Endothelial cell (in vitro differentiated cells): ENCODE data around the gene ADAMTS12. TPM values are rescaled to one million over a fixed set of nuclear protein-coding genes. Genes with fewer than 3 reads are reported as not detected.

ENCODE experiments used
- DNase-seq: peaks from one replicate; pipeline ENCODE4 v3.0.0; 2021; ENCODE audit warnings: low spot score
- H3K27ac Mint-ChIP-seq: one replicate; pipeline ENCODE4 v1.8.0; 2021; ENCODE audit warnings: mixed read lengths, inconsistent platforms; ENCODE audit not compliant: unreplicated experiment
- H3K27me3 Mint-ChIP-seq: one replicate; pipeline ENCODE4 v1.8.0; 2021; ENCODE audit warnings: mild to moderate bottlenecking, moderate library complexity, mixed read lengths, inconsistent platforms; ENCODE audit not compliant: unreplicated experiment
- H3K36me3 Mint-ChIP-seq: one replicate; pipeline ENCODE4 v1.8.0; 2021; ENCODE audit warnings: mild to moderate bottlenecking, low read depth, mixed read lengths, inconsistent platforms; ENCODE audit not compliant: unreplicated experiment
- H3K4me1 Mint-ChIP-seq: one replicate; pipeline ENCODE4 v1.8.0; 2021; ENCODE audit warnings: mild to moderate bottlenecking, mixed read lengths, inconsistent platforms; ENCODE audit not compliant: unreplicated experiment
- H3K4me3 Mint-ChIP-seq: one replicate; pipeline ENCODE4 v1.8.0; 2021; ENCODE audit warnings: mild to moderate bottlenecking, mixed read lengths, inconsistent platforms; ENCODE audit not compliant: unreplicated experiment
- H3K9me3 Mint-ChIP-seq: one replicate; pipeline ENCODE4 v1.8.0; 2021; ENCODE audit warnings: mixed read lengths, inconsistent platforms; ENCODE audit not compliant: unreplicated experiment
- CTCF ChIP-seq: fragments of 200-600 bp; sonication (generic); IDR thresholded peaks from one replicate; pipeline ENCODE4 v1.5.0; 2021; ENCODE audit warnings: antibody characterized with exemption; ENCODE audit not compliant: unreplicated experiment
- total RNA-seq: library from RNA; stranded (reverse); fragmentation: NEBNext Ultra II Directional; extraction: Animal tissue kit (Norgen Biotek cat#: 25700); gene quantifications from one replicate; pipeline ENCODE4 v1.2.1, GENCODE V29; 2021; ENCODE audit not compliant: unreplicated experiment

Gene ADAMTS12
- total RNA-seq, 1 donor from 2014 or later: 9.8 TPM

DNA sequence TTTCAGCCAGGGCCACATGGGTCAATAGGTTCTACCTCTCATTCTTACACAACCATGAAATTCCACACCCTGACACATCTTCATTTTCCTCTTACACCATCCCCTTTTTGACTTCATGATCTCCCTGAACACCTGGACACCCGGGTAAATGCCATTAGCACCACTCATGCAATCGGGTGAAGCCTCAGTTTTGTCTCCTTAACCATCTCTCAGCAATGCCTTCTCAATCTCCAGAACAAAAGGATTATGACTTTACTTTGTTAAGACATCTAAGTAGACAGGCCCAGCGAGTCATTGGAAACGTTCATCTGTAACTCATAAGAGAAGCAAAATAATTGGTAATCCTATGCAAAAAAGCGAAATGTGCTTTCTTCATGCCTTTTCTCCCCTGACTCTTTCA, 49.9 kb downstream of the ADAMTS12 start:
- no peak for DNase-seq
- TF ChIP-seq CTCF: no peak
- peaks cover 7% of the 10 kb centered on the region for H3K27me3 Mint-ChIP-seq
- H3K36me3 Mint-ChIP-seq: peaks cover 3% of the 10 kb centered on the region
- no peaks in the 10 kb centered on the region for H3K9me3 Mint-ChIP-seq
- no peaks in the 10 kb centered on the region for H3K4me1 Mint-ChIP-seq
- H3K27ac Mint-ChIP-seq: no peak overlapping the region
- H3K4me3 Mint-ChIP-seq: no peak overlapping the region

DNA sequence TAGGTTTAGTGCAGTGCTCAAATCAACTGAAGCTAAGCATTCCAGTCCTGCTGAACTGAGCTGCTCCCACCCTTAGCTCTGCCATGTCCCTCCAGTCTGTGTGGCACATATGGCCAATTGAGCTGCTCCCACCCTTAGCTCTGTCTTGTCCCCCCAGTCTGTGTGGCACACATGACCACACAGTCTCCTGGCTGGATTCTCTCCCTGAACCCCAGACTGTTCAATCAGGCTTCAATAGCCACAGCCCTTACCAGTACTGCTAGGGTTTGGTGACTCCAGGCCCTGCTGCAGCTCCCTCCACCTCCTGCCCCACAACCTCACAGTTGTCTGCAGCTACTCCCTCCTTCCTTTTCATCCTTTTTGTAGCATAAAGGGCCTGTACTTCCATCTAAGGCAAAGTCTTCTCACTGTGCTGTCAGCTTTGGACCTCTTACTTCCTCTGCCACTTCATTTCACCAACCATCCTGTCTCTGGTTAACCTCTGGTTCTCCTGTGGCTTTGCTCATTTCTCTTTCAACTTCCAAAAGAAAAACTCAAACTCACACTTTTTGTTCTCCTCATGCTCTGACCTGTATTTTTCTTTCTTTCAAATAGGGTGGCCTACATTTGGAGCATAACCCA, 50.8 kb downstream of the ADAMTS12 start:
- DNase-seq: no peak
- no peak for TF ChIP-seq CTCF
- Mint-ChIP-seq H3K9me3 (no peaks in the 10 kb centered on the region), H3K27me3 (peaks cover 7% of the 10 kb centered on the region), H3K36me3 (peaks cover 3% of the 10 kb centered on the region), H3K4me3 (no peak overlapping the region), H3K4me1 (no peaks in the 10 kb centered on the region), H3K27ac (no peak overlapping the region)

- TF ChIP-seq CTCF: no peak
- Mint-ChIP-seq H3K4me3 (no peak overlapping the region), H3K27me3 (peaks cover 7% of the 10 kb centered on the region), H3K36me3 (no peaks in the 10 kb centered on the region), H3K27ac (no peak overlapping the region), H3K4me1 (no peaks in the 10 kb centered on the region), H3K9me3 (no peaks in the 10 kb centered on the region)
- DNase-seq: no peak
Observed at GRCh38 chr5:33837301-33837700, 54.5 kb downstream of the ADAMTS12 start.

DNA sequence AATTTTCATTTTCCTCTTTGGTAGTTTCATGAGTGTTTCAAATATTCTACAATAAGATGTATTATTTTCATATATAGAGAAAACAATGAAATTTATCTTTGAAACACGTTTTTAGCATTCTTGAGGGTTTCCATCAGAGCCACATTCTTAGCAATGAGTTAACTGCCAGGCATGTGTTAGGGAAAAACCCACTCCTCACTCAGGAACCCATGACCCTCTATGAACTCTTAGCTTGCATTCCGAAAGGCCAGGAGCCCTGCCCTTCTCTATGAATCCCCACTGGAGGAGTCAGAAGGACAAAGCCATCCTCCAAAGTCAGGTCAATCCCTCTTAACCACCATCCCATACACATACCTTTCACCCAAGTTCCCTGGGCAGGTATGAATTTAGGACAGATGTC, 57.5 kb downstream of the ADAMTS12 start:
- no peaks in the 10 kb centered on the region for H3K9me3 Mint-ChIP-seq
- H3K4me1 Mint-ChIP-seq: no peaks in the 10 kb centered on the region
- no peak overlapping the region for H3K27ac Mint-ChIP-seq
- H3K36me3 Mint-ChIP-seq: no peaks in the 10 kb centered on the region
- no peak for TF ChIP-seq CTCF
- H3K27me3 Mint-ChIP-seq: peaks cover 4% of the 10 kb centered on the region
- no peak overlapping the region for H3K4me3 Mint-ChIP-seq
- DNase-seq: no peak

DNA sequence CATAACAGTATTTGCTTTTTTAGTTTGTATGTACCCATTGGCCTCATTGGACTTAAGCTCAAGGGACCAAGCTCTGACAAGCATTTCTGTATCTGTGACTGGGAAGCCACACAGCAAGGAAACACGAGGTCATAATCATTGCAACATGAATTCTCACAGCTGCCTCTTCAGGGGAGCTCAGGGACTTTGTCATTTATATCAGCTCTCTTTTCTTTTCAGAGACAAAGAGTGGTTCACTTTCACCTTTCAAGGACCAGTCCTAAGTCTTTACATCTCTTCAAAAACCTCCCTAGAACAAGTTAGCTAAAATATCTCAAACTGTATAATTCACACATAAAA, 58.6 kb downstream of the ADAMTS12 start:
- Mint-ChIP-seq H3K4me3 (no peak overlapping the region), H3K4me1 (no peaks in the 10 kb centered on the region), H3K9me3 (no peaks in the 10 kb centered on the region), H3K27me3 (no peaks in the 10 kb centered on the region), H3K36me3 (no peaks in the 10 kb centered on the region), H3K27ac (no peak overlapping the region)
- DNase-seq: no peak
- TF ChIP-seq CTCF: no peak
